CD4-positive, alpha-beta T cell treated with Interleukin-4 for 1 hour (primary cell): ENCODE results near the gene USH1C.

Experiments
- DNase-seq, 2 donors: peaks; one replicate each; pipeline ENCODE4 v3.0.0-alpha.2; 2020 to 2022

The USH1C gene

GRCh38 chr11:17547051-17547577 is 2.9 kb upstream of the USH1C start, which contains the start of gene OTOG:
TSS of gene OTOG (plus strand) at chr11:17547259. CDS start at chr11:17547373, 114 bp downstream.
- no peak for DNase-seq

GRCh38 chr11:17546240-17546639 is 2.0 kb upstream of the USH1C start:
- DNase-seq = no peak

- DNase-seq = no peak
These were observed 539 bp downstream of the USH1C start for GRCh38 chr11:17543574-17544180.

GRCh38 chr11:17543041-17543440 is 1.2 kb downstream of the USH1C start:
- no peak for DNase-seq

- no peak for DNase-seq
These were observed 2.0 kb downstream of the USH1C start for GRCh38 chr11:17542249-17542648.

GRCh38 chr11:17541330-17541885 is 2.8 kb downstream of the USH1C start:
- no peak for DNase-seq

- DNase-seq = no peak
These were observed 3.4 kb downstream of the USH1C start for GRCh38 chr11:17540807-17541206.

- no peak for DNase-seq
These were observed 5.5 kb downstream of the USH1C start for GRCh38 chr11:17538731-17539130.

- DNase-seq = no peak
These were observed 6.2 kb downstream of the USH1C start for GRCh38 chr11:17538054-17538453.

- DNase-seq = no peak
These were observed 7.0 kb downstream of the USH1C start for GRCh38 chr11:17537261-17537660.

- no peak for DNase-seq
These were observed 8.7 kb downstream of the USH1C start for GRCh38 chr11:17535488-17535887.

- no peak for DNase-seq
These were observed 10.3 kb downstream of the USH1C start for GRCh38 chr11:17533778-17534415.

GRCh38 chr11:17533341-17533740 is 10.9 kb downstream of the USH1C start:
- DNase-seq = no peak

GRCh38 chr11:17532784-17533183 is 11.4 kb downstream of the USH1C start:
- no peak for DNase-seq

- DNase-seq = no peak
These were observed 12.5 kb downstream of the USH1C start for GRCh38 chr11:17531636-17532113.

- DNase-seq = no peak
These were observed 13.1 kb downstream of the USH1C start for GRCh38 chr11:17531071-17531600.

GRCh38 chr11:17529844-17530185 is 14.4 kb downstream of the USH1C start:
- DNase-seq = no peak

GRCh38 chr11:17528906-17529843 is 15.0 kb downstream of the USH1C start:
- no peak for DNase-seq

GRCh38 chr11:17528181-17528691 is 16.0 kb downstream of the USH1C start:
- DNase-seq = peak in 1 of 2 donors; percentile 37

GRCh38 chr11:17527628-17527995 is 16.6 kb downstream of the USH1C start:
- no peak for DNase-seq

GRCh38 chr11:17526931-17527627 is 17.1 kb downstream of the USH1C start:
- DNase-seq = no peak

- DNase-seq = no peak
These were observed 17.9 kb downstream of the USH1C start for GRCh38 chr11:17526326-17526725.
